ENCODE measurements around the gene PRM2. TPM values are rescaled to one million over a fixed set of nuclear protein-coding genes. Genes with fewer than 3 reads are reported as not detected.

The PRM2 gene
- total and polyA plus RNA-seq, 12 donors, result not detected

- 88 to 91% methylated on average over 5 of the region's 5 CpGs for WGBS, 2 donors
- Histone ChIP-seq H3K4me3 (peak overlapping the region in 2 of 10 donors; percentile 16 to 93), H3K27me3 (no peaks in the 10 kb centered on the region), H3K4me1 (peaks cover 13 to 52% (median 22%) of the 10 kb centered on the region in 9 donors), H3K9me3 (no peaks in the 10 kb centered on the region), H3K36me3 (peaks cover 0 to 37% (median 0%) of the 10 kb centered on the region in 9 donors), H3K27ac (peak overlapping the region in 1 of 10 donors; percentile 100)
- DNase-seq (no peak), ATAC-seq (no peak)
- intact Hi-C loops (cut with DNase I), result loop anchor here in 3 of 10 donors (10.0 kb wide), 2 partner anchors 119 to 149 kb away; no protein-coding TSS in a partner anchor
- TF ChIP-seq, protein P1, sequence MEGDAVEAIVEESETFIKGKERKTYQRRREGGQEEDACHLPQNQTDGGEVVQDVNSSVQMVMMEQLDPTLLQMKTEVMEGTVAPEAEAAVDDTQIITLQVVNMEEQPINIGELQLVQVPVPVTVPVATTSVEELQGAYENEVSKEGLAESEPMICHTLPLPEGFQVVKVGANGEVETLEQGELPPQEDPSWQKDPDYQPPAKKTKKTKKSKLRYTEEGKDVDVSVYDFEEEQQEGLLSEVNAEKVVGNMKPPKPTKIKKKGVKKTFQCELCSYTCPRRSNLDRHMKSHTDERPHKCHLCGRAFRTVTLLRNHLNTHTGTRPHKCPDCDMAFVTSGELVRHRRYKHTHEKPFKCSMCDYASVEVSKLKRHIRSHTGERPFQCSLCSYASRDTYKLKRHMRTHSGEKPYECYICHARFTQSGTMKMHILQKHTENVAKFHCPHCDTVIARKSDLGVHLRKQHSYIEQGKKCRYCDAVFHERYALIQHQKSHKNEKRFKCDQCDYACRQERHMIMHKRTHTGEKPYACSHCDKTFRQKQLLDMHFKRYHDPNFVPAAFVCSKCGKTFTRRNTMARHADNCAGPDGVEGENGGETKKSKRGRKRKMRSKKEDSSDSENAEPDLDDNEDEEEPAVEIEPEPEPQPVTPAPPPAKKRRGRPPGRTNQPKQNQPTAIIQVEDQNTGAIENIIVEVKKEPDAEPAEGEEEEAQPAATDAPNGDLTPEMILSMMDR (IDR thresholded peaks at IDR 0.05), result no peak
Measured at GRCh38 chr16:11253009-11253994, 23.0 kb downstream of the PRM2 start.

GRCh38 chr16:11252482-11252931, 23.8 kb downstream of the PRM2 start:
- peak overlapping the region in 1 of 10 donors; percentile 93 for H3K4me3 ChIP-seq
- intact Hi-C loops (cut with DNase I), result loop anchor here in 3 of 10 donors (10.0 kb wide), 2 partner anchors 118 to 148 kb away; no protein-coding TSS in a partner anchor
- ATAC-seq, result no peak

GRCh38 chr16:11251525-11252481, 24.5 kb downstream of the PRM2 start:
- Histone ChIP-seq H3K27me3 (no peaks in the 10 kb centered on the region), H3K27ac (peak overlapping the region in 1 of 10 donors; percentile 100), H3K36me3 (peaks cover 0 to 37% (median 0%) of the 10 kb centered on the region in 9 donors), H3K4me3 (peak overlapping the region in 1 of 10 donors; percentile 93), H3K4me1 (peaks cover 7 to 40% (median 14%) of the 10 kb centered on the region in 9 donors), H3K9me3 (no peaks in the 10 kb centered on the region)
- 85 to 86% methylated on average over 18 of the region's 18 CpGs for WGBS, 2 donors
- intact Hi-C loops (cut with DNase I), result loop anchor here in 3 of 10 donors (10.0 kb wide), 2 partner anchors 117 to 147 kb away; no protein-coding TSS in a partner anchor
- TF ChIP-seq, protein P1 (IDR thresholded peaks at IDR 0.05), result no peak
- DNase-seq, result no peak
- ATAC-seq, result no peak

More at GRCh38 chr16:11252482-11252931, 23.8 kb downstream of the PRM2 start:
- DNase-seq, result no peak
- Histone ChIP-seq H3K27me3 (no peaks in the 10 kb centered on the region), H3K9me3 (no peaks in the 10 kb centered on the region), H3K4me1 (peaks cover 13 to 47% (median 19%) of the 10 kb centered on the region in 9 donors), H3K36me3 (peaks cover 0 to 37% (median 0%) of the 10 kb centered on the region in 9 donors), H3K27ac (peak overlapping the region in 1 of 10 donors; percentile 100)
- TF ChIP-seq, protein P1 (IDR thresholded peaks at IDR 0.05), result no peak
- WGBS, 2 donors, result 94 to 95% methylated on average over 8 of the region's 8 CpGs

All from heart right ventricle (tissue), 16 donors.